Measurements from ENCODE around the gene MOV10L1. TPM values are rescaled to one million over a fixed set of nuclear protein-coding genes. Genes with fewer than 3 reads are reported as not detected.

MOV10L1 gene
- total and polyA plus RNA-seq, 2 donors (not counting 3 experiments of a cell fraction or from before 2014, with no cell fraction given), result 27.6 to 37.6 TPM

DNA sequence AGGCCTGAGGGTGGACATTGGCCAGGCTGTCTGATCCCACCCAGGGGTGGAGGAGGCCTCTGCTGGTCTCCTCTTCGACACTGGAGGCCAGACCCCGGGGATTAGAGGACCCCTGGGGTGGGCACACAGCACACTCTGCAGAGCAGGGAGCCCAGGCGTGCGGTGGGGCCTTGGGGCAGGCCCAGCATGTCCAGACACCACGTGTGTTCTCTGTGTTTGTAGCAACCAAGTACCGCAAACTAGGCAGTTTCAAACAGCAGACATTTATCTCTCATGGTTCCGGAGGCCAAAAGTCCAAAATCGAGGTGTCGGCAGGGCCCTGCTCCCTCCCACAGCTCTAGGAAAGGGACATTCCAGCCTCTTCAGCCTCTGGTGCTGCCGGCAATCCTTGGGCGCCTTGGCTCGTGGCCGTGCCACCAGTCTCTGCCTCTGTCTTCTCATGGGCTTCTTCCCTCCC, 82.2 kb downstream of the MOV10L1 start:
- FAIRE-seq, result no peak
- H3K4me3 ChIP-seq (replicated peaks in 1 of 3; ENCODE audit: insufficient read depth in 1 of 3, low read depth in 1 of 3, low read length in 3 of 3), result no peak overlapping the region
- intact Hi-C loops (cut with micrococcal nuclease), result no loop called here
- no peaks in the 10 kb centered on the region for H3K27me3 ChIP-seq (ENCODE audit: control insufficient read depth in 2 of 2, insufficient read depth in 2 of 2, low read length in 2 of 2)
- BruUV-seq (replicated peaks), result no TSS peak
- H3K9ac ChIP-seq (replicated peaks; ENCODE audit: extremely low read depth, insufficient read depth, low read length), result no peak overlapping the region
- no peaks in the 10 kb centered on the region for H3K9me3 ChIP-seq (replicated peaks; ENCODE audit: control insufficient read depth, insufficient read depth, low read length)
- H3K36me3 ChIP-seq (ENCODE audit: control insufficient read depth in 2 of 2, extremely low read depth in 1 of 2, insufficient read depth in 2 of 2, low read length in 2 of 2), result no peaks in the 10 kb centered on the region
- no peaks in the 10 kb centered on the region for H3K9me1 ChIP-seq (replicated peaks; ENCODE audit: control insufficient read depth, extremely low read depth, insufficient read depth, low read length)
- no peak overlapping the region for H2AFZ ChIP-seq (ENCODE audit: low read depth, low read length)
- H3K27ac ChIP-seq (ENCODE audit: insufficient read depth, low read depth, low read length), result no peak overlapping the region
- dilution Hi-C loops (cut with MboI; ENCODE audit: extremely low pct_ligation_motif_present, low sequenced_read_pairs), result no loop called here
- H3K4me1 ChIP-seq (ENCODE audit: control insufficient read depth, extremely low read depth, insufficient read depth, low read length), result peaks cover 4% of the 10 kb centered on the region
- no peaks in the 10 kb centered on the region for H4K20me1 ChIP-seq (replicated peaks; ENCODE audit: control insufficient read depth, extremely low read depth, insufficient read depth, low read length)
- TF ChIP-seq, protein P1, sequence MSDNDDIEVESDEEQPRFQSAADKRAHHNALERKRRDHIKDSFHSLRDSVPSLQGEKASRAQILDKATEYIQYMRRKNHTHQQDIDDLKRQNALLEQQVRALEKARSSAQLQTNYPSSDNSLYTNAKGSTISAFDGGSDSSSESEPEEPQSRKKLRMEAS (IDR thresholded peaks at IDR 0.05; ENCODE audit: insufficient read depth, insufficient read length), result no peak
- TF ChIP-seq POLR2A (IDR thresholded peaks at IDR 0.05; ENCODE audit: low read depth, low read length) (no peak), POLR2AphosphoS5 (IDR thresholded peaks at IDR 0.05; ENCODE audit: insufficient read depth, low read depth, low read length) (no peak), MYC (IDR thresholded peaks at IDR 0.05; ENCODE audit: low read depth, low read length) (no peak), JUN (IDR thresholded peaks at IDR 0.05; ENCODE audit: borderline replicate concordance, insufficient read depth, insufficient read length, low read depth) (no peak), FOS (IDR thresholded peaks at IDR 0.05; ENCODE audit: borderline replicate concordance, insufficient read depth, low read length) (no peak), GATA2 (IDR thresholded peaks at IDR 0.05; ENCODE audit: insufficient read depth, insufficient read length, low read depth, low read length) (no peak), EZH2 (IDR thresholded peaks at IDR 0.05; ENCODE audit: borderline replicate concordance, low read depth, low read length, severe bottlenecking) (no peak)
- TF ChIP-seq, protein P2, sequence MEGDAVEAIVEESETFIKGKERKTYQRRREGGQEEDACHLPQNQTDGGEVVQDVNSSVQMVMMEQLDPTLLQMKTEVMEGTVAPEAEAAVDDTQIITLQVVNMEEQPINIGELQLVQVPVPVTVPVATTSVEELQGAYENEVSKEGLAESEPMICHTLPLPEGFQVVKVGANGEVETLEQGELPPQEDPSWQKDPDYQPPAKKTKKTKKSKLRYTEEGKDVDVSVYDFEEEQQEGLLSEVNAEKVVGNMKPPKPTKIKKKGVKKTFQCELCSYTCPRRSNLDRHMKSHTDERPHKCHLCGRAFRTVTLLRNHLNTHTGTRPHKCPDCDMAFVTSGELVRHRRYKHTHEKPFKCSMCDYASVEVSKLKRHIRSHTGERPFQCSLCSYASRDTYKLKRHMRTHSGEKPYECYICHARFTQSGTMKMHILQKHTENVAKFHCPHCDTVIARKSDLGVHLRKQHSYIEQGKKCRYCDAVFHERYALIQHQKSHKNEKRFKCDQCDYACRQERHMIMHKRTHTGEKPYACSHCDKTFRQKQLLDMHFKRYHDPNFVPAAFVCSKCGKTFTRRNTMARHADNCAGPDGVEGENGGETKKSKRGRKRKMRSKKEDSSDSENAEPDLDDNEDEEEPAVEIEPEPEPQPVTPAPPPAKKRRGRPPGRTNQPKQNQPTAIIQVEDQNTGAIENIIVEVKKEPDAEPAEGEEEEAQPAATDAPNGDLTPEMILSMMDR (IDR thresholded peaks at IDR 0.05; ENCODE audit: extremely low read depth in 1 of 2, insufficient read depth in 1 of 2, low read depth in 1 of 2, low read length in 2 of 2), result no peak
- no peaks in the 10 kb centered on the region for H3K79me2 ChIP-seq (ENCODE audit: control insufficient read depth, insufficient read depth, low read length)
- DNase-seq (ENCODE audit: low read depth, low spot score), result no peak
- ChIA-PET POLR2A (no interaction called here), CTCF (no interaction called here)
- H3K4me2 ChIP-seq (ENCODE audit: insufficient read depth, low read length), result no peak overlapping the region

Data from endothelial cell of umbilical vein (primary cell).